Esophagus muscularis mucosa (tissue), 4 donors: Measurements from ENCODE around the gene C16orf74. TPM values are rescaled to one million over a fixed set of nuclear protein-coding genes. Genes with fewer than 3 reads are reported as not detected.

Experiments
- DNase-seq: peaks from one replicate; pipeline ENCODE4 v3.0.0-alpha.2; 2017; ENCODE audit errors: extremely low spot score
- H3K27ac ChIP-seq, 4 donors: fragments of 200-600 bp; sonication (generic); replicated peaks in 1 of 4; 1 replicate in 3 of 4; 2 replicates in 1 of 4; pipeline ENCODE4 v1.5.1; 2016 to 2019; ENCODE audit warnings: mild to moderate bottlenecking in 1 of 4
- H3K27me3 ChIP-seq, 4 donors: fragments of 200-600 bp; sonication (generic); one replicate each; pipeline versions ENCODE4 v1.5.1 to v1.6.0; 2016 to 2019
- H3K36me3 ChIP-seq, 4 donors: fragments of 200-600 bp; sonication (generic); one replicate each; pipeline ENCODE4 v1.5.1; 2016 to 2019
- H3K4me1 ChIP-seq, 4 donors: fragments of 200-600 bp; sonication (generic); one replicate each; pipeline ENCODE4 v1.5.1; 2016 to 2019
- H3K4me3 ChIP-seq, 4 donors: fragments of 200-600 bp; sonication (generic); 1 replicate in 2 of 4; 2 replicates in 2 of 4; pipeline ENCODE4 v1.5.1; 2016 to 2019; ENCODE audit warnings: mild to moderate bottlenecking in 4 of 4, moderate library complexity in 1 of 4
- H3K9me3 ChIP-seq, 4 donors: fragments of 200-600 bp; sonication (generic); 1 replicate in 3 of 4; 2 replicates in 1 of 4; pipeline ENCODE4 v1.5.1; 2016 to 2019
- CTCF ChIP-seq, 3 experiments: fragments of 200-600 bp in 2 of 3; fragments of 450-650 bp in 1 of 3; sonication (generic) in 2 of 3; IDR thresholded peaks; one replicate each; pipeline ENCODE4 v1.5.1; 2017 to 2019; ENCODE audit warnings: antibody characterized with exemption in 3 of 3, mild to moderate bottlenecking in 2 of 3, moderate library complexity in 1 of 3
- EP300 ChIP-seq: sonication (generic); formaldehyde crosslinking; IDR thresholded peaks from one replicate; pipeline ENCODE4 v1.6.1; 2017; ENCODE audit warnings: antibody characterized with exemption
- POLR2A ChIP-seq: fragments of 450-650 bp; IDR thresholded peaks from one replicate; pipeline ENCODE4 v1.6.1; 2017; ENCODE audit warnings: antibody characterized with exemption, moderate library complexity, mild to moderate bottlenecking, low read depth
- POLR2AphosphoS5 ChIP-seq, 2 donors: sonication (generic); formaldehyde crosslinking; IDR thresholded peaks; one replicate each; pipeline ENCODE4 v1.6.1; 2017; ENCODE audit warnings: antibody characterized with exemption in 2 of 2
- WGBS: methylation state at CpG from one replicate; pipeline ENCODE4 v1.1.5; 2018; 5-methylcytosine and 5-hydroxymethylcytosine counted together
- intact Hi-C: fragments of 100-400 bp; cut with DNase I; formaldehyde crosslinking; loops from one replicate; pipeline ENCODE4 v1.15.1; 2023
- total RNA-seq, 4 donors: library from RNA; depleted of rRNA; stranded (reverse); fragments of >200 nt; gene quantifications; one replicate each; pipeline versions ENCODE4 v1.1.0 to v1.2.1, GENCODE V29; 2016

The C16orf74 gene
- total RNA-seq = 1 to 10 TPM in 1 of 4 donors, under 1 TPM in 2, not detected in 1; 0.83 to 2.4 (median 0.83) TPM

- Histone ChIP-seq H3K9me3 (no peaks in the 10 kb centered on the region), H3K4me1 (peaks cover 23 to 40% (median 37%) of the 10 kb centered on the region in 4 donors), H3K36me3 (no peaks in the 10 kb centered on the region), H3K4me3 (peak within 1 kb of the TSS; percentile 60 to 67 (median 64)), H3K27me3 (no peaks in the 10 kb centered on the region), H3K27ac (no peak within 1 kb of the TSS)
- 15% methylated on average over 8 of the region's 96 CpGs for WGBS
- intact Hi-C loops = no loop called here
- TF ChIP-seq EP300 = no peak
- no peak for TF ChIP-seq POLR2AphosphoS5 (IDR thresholded peaks at IDR 0.05)
- TF ChIP-seq POLR2A = no peak
- no peak for TF ChIP-seq CTCF (IDR thresholded peaks at IDR 0.05)
- no peak for DNase-seq
Measured at GRCh38 chr16:85750827-85751697, at the start of gene C16orf74. TSS of gene C16orf74 (minus strand) at chr16:85751096. CDS start at chr16:85735217, 15,879 bp downstream.

GRCh38 chr16:85800321-85800669, 49.4 kb upstream of the C16orf74 start:
- 13% methylated on average over 9 of the region's 9 CpGs for WGBS
- Histone ChIP-seq H3K36me3 (peaks cover 13 to 60% (median 58%) of the 10 kb centered on the region in 4 donors), H3K27ac (peak overlapping the region; percentile 92 to 96 (median 92)), H3K4me1 (peaks cover 29 to 66% (median 54%) of the 10 kb centered on the region in 4 donors), H3K4me3 (peak overlapping the region; percentile 98 to 100 (median 98)), H3K9me3 (no peaks in the 10 kb centered on the region), H3K27me3 (no peaks in the 10 kb centered on the region)
- intact Hi-C loops = no loop called here
- TF ChIP-seq POLR2A (no peak), EP300 (no peak), CTCF (IDR thresholded peaks at IDR 0.05) (no peak), POLR2AphosphoS5 (IDR thresholded peaks at IDR 0.05) (no peak)
- DNase-seq = no peak

- DNase-seq = peak; percentile 97
- Histone ChIP-seq H3K4me3 (peak within 1 kb of the TSS; percentile 98 to 100 (median 98)), H3K9me3 (no peaks in the 10 kb centered on the region), H3K27ac (peak within 1 kb of the TSS; percentile 92 to 96 (median 92)), H3K27me3 (no peaks in the 10 kb centered on the region), H3K4me1 (peaks cover 29 to 70% (median 55%) of the 10 kb centered on the region in 4 donors), H3K36me3 (peaks cover 7 to 60% (median 58%) of the 10 kb centered on the region in 4 donors)
- intact Hi-C loops = no loop called here
- TF ChIP-seq CTCF (IDR thresholded peaks at IDR 0.05) = no peak
- peak; percentile 94 to 99 for TF ChIP-seq POLR2AphosphoS5 (IDR thresholded peaks at IDR 0.05)
- peak; percentile 77 for TF ChIP-seq POLR2A
- 0% methylated on average over 2 of the region's 87 CpGs for WGBS
Measured at GRCh38 chr16:85799497-85800320, 48.8 kb upstream of the C16orf74 start, which contains the start of the genes COX4I1 and EMC8. TSS of gene COX4I1 (plus strand) at chr16:85799695. CDS start at chr16:85801206, 1,511 bp downstream. TSS of gene EMC8 (minus strand) at chr16:85799544. CDS start at chr16:85799295, 249 bp downstream.

- intact Hi-C loops = no loop called here
Measured at GRCh38 chr16:85798901-85799496, 48.1 kb upstream of the C16orf74 start.

More at GRCh38 chr16:85798901-85799496, 48.1 kb upstream of the C16orf74 start:
- H3K4me1 ChIP-seq = peaks cover 29 to 70% (median 55%) of the 10 kb centered on the region in 4 donors
- H3K36me3 ChIP-seq = peaks cover 7 to 59% (median 58%) of the 10 kb centered on the region in 4 donors
- peak overlapping the region; percentile 98 to 100 (median 98) for H3K4me3 ChIP-seq
- WGBS = 0% methylated on average over 13 of the region's 51 CpGs
- H3K27me3 ChIP-seq = no peaks in the 10 kb centered on the region
- no peak for DNase-seq
- no peaks in the 10 kb centered on the region for H3K9me3 ChIP-seq
- peak overlapping the region; percentile 92 to 96 (median 92) for H3K27ac ChIP-seq
- TF ChIP-seq CTCF (IDR thresholded peaks at IDR 0.05) = no peak
- no peak for TF ChIP-seq EP300
- no peak for TF ChIP-seq POLR2A
- TF ChIP-seq POLR2AphosphoS5 (IDR thresholded peaks at IDR 0.05) = no peak
